Measurements from ENCODE around the gene SPA17. TPM values are rescaled to one million over a fixed set of nuclear protein-coding genes. Genes with fewer than 3 reads are reported as not detected.

Gene SPA17
- 10.4 and 10.6 TPM in 2 replicates for total RNA-seq

DNA sequence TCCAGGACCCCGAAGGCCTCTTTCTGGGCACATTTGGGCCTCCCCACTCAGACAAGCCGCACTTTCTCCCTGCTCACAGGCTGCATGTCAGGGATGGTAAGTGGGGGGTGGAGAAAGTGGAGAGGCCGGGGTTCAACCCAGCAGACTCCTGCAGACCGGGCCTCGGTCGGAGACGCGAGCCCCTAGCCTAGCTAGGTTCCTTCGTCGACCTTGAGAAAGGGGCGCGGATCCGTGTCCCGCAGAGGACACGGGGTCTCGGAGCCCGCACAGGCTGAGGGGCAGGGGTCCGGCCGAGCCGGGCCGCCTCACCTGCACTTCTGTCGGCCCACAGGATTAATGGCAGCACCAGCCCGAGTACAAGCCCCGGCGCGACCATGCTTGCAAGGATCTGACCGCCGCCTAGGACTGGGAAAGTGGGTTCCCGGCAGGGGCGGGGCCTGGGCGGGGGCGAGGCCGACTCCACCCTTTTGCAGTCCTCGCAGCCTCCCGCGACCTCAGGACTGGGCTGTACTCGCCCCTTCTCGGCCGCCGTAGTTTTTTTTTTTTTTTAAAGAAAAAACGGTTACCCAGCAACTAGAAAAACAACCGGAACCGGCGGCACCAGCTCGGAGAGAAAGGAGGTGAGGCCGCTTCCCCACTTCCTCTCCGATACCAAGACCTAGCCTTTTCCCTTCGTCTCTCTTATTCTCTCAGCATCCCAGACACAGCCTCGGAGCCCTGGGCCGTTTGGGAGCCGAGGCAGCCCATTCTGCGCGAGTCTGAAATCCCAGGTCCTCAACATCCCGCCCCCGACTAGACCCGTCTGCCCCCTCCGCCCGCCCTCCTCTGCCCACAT, at the start of gene SPA17, which contains the start of gene SIAE:
SPA17 (plus strand) TSS at position 572 of the 835 bp plus-strand sequence. CDS start 1,361 bp downstream, outside the sequence.
SIAE (minus strand) TSS at position 407 of the 835 bp plus-strand sequence; CDS start at position 376, 31 bp downstream.

DNA sequence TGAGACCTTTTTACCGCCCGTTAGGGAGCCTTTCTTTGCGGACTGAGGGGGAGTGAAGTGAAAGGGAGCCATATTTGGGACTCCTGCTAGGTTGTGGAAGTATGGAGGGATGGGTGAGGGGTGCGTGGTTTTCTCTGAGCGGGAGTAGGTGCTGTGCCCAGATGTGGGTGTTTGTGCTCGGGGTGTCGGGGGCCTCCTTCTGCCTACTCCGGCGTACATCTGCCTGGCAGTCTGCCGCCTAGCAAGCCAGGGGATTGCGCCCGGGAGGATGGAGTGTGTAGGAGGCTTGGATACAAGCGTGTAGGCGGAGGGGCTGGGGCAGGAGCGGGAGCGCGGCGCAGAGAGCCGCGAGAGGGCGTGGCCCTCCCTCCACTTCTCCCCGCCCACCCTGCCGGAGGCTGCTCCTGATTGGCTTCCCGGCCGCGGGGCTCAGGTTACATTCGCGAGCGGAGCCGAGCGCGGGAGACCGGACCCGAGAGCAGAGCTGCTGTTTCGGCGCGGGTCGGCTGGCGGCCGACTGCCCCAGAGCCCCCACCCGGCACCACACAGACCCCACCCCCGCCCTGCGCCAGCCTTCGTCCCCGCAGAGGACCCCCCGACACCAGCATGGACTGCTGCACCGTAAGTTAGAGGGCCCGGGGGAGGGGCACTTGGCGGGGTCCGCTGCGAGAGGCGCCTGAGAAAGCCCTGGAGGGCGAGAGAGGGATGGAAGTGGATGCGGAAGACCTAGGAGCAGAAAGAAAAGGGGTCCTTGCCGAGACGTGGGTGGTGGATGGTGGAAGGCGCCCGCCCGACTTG, 66.0 kb downstream of the SPA17 start, which contains the start of gene NRGN:
NRGN (plus strand) TSS at position 464 of the 798 bp plus-strand sequence; CDS start at position 607, 143 bp downstream.

Small RNA genes lying within 50 kb of the gene (small RNA-seq; reads per million reads assigned to genes)
- gene RNA5SP352, result not detected

Other genes with a start within 250 kb of the SPA17 start
- gene OR8B4, start 249.0 kb upstream of the SPA17 start, total RNA-seq, result not detected in 2 replicates
- gene OR8B8, start 228.2 kb upstream of the SPA17 start, total RNA-seq, result not detected in 2 replicates
- not detected in 2 replicates for gene OR8B12, start 130.2 kb upstream of the SPA17 start, total RNA-seq
- not detected in 2 replicates for gene OR8A1, start 103.9 kb upstream of the SPA17 start, total RNA-seq
- gene PANX3, start 62.5 kb upstream of the SPA17 start, total RNA-seq, result not detected in 2 replicates
- 21.7 TPM in 2 replicates for gene TBRG1, start 51.0 kb upstream of the SPA17 start, total RNA-seq
- gene SIAE, start 165 bp upstream of the SPA17 start, total RNA-seq, result 18.2 and 20.4 TPM in 2 replicates
- 8.2 and 10.9 TPM in 2 replicates for gene NRGN, start 66.0 kb downstream of the SPA17 start, total RNA-seq
- gene VSIG2, start 78.4 kb downstream of the SPA17 start, total RNA-seq, result 0.27 and 0.43 TPM in 2 replicates
- gene ESAM, start 88.4 kb downstream of the SPA17 start, total RNA-seq, result 136 and 154 TPM in 2 replicates
- gene MSANTD2, start 126.5 kb downstream of the SPA17 start, total RNA-seq, result 20.1 and 23.7 TPM in 2 replicates
- gene ROBO3, start 191.5 kb downstream of the SPA17 start, total RNA-seq, result 18.1 and 19.9 TPM in 2 replicates
- 265 and 303 TPM in 2 replicates for gene ROBO4, start 224.0 kb downstream of the SPA17 start, total RNA-seq
- 0.13 TPM in 1 of 2 replicates, not detected in the other for gene HEPN1, start 245.3 kb downstream of the SPA17 start, total RNA-seq

Data from thoracic aorta endothelial cell (primary cell).